OCI-M2 (cell line): ENCODE data around the gene COIL.
"Not testable (repeated sequence)": the region's sequence is repeated elsewhere in the genome, so short reads cannot be mapped to it uniquely, and the experiment has no call there.

Source experiments
- DNase-seq: peaks from one replicate; lab custom pipeline; 2025; ENCODE audit not compliant: unreplicated experiment; lab: John Stamatoyannopoulos, UW

Gene COIL, protein sequence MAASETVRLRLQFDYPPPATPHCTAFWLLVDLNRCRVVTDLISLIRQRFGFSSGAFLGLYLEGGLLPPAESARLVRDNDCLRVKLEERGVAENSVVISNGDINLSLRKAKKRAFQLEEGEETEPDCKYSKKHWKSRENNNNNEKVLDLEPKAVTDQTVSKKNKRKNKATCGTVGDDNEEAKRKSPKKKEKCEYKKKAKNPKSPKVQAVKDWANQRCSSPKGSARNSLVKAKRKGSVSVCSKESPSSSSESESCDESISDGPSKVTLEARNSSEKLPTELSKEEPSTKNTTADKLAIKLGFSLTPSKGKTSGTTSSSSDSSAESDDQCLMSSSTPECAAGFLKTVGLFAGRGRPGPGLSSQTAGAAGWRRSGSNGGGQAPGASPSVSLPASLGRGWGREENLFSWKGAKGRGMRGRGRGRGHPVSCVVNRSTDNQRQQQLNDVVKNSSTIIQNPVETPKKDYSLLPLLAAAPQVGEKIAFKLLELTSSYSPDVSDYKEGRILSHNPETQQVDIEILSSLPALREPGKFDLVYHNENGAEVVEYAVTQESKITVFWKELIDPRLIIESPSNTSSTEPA

GRCh38 chr17:56960596-56961538 lies at the start of gene COIL:
Gene COIL (minus strand): TSS chr17:56961050. CDS start chr17:56961019, 31 bp downstream.
- peak; percentile 65 for DNase-seq

- no peak for DNase-seq
Measured at GRCh38 chr17:57010487-57010886, 49.6 kb upstream of the COIL start.

DNA sequence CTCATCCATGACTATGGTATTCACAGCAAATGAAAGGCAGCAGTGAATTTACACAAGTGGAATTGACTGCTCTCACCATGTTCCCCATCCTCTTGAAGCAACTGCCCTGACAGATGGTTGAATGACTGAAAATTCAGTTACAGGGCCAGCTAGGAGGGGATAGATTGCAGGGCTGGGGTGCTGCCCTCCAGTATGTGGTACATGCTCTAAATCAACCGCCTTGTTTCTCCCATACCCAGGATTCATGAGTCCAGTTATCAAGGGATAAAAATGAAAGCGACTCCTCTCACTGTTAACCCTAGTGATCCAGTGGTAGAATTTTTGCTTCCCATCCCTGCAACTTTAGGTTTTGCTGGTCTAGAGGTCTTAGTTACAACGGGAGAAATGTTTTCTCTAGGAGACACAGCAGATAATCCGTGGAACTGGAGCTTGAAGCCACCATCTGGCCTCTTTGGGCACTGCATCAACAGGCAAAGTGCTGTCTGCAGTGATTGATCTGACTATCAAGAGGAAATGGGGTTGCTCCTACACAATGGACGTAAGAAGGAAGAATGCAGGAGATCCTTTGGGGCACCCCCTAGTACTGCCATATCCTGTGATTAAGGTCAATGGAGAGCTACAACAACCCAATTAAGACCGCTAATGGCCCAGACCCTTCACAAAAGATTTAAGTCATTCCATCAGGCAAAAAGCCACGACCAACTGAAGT lies 49.0 kb upstream of the COIL start:
- DNase-seq = peak; percentile 13

DNA sequence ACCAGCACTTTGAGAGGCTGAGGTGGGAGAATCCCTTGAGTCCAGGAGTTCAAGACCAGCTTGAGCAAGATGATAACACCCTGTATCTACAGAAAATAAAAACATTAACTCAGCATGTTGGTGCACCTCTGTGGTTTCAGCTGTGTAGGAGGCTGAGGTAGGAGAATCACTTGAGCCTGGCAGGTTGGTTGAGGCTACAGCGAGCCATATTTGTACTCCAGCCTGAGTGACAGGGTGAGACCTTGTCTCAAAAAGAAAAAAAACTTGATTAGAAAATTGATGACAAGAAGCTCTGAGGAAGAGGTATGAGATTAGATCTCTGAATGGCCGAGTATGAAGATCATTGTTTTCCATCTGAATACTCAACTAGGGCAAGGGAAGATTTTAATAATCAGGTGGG lies 48.1 kb upstream of the COIL start:
- DNase-seq = no peak

GRCh38 chr17:57006040-57006439 lies 45.2 kb upstream of the COIL start:
- DNase-seq = no peak

DNA sequence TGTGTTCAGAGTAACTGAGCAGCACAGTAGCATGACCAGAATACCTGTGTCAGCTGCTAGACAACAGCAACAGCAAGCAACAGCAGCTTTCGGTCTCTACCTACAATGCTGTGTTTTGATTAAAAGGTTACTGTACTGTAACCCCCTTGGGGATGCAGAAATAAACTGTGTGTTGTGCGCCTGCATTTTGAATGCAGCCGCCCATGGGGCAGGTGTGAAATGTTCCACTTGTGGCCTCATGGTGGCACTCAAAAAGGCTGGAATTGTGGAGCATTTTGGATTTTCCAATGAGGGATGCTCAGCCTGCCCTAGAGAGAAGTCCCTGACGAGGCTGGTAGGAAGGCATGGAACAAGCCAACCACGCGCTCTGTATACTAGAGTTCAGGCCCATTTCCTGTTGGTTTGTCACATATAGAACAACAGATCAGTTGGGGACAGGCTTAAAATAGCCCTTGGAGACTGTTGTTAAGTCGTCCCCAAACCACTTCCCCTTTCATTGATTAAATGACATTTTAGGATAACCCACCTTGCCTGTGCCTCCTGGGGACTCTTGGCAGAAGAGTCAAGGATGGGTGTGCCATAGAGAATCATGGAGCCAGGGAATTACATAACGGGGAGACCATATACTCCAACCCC lies 44.2 kb upstream of the COIL start:
- peak; percentile 28 for DNase-seq

DNA sequence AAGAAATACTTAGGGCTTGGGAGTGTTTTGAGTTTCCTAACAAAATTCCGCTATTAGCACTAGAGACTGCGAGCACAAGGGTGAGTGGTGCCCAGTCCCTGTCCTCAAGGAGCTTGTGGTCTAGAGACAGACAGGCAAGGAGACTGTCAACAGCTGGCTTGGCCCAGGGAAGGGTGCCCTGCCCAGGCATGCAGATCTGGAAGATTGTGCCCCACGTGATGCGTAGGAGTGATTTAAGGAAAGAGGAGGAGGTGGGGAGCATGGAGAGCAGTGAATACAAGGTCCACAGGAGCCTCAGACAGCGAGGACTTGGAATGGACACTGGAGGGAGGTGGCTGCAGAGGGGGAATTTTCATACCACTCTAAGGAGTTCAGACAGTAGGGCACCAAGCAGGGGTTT lies 42.1 kb upstream of the COIL start:
- DNase-seq = no peak

GRCh38 chr17:57001541-57001940 lies 40.7 kb upstream of the COIL start:
- DNase-seq = no peak

- no peak for DNase-seq
Measured at GRCh38 chr17:56997313-56997712, 36.5 kb upstream of the COIL start.

- DNase-seq = no peak
Measured at GRCh38 chr17:56995766-56996165, 34.9 kb upstream of the COIL start.

DNA sequence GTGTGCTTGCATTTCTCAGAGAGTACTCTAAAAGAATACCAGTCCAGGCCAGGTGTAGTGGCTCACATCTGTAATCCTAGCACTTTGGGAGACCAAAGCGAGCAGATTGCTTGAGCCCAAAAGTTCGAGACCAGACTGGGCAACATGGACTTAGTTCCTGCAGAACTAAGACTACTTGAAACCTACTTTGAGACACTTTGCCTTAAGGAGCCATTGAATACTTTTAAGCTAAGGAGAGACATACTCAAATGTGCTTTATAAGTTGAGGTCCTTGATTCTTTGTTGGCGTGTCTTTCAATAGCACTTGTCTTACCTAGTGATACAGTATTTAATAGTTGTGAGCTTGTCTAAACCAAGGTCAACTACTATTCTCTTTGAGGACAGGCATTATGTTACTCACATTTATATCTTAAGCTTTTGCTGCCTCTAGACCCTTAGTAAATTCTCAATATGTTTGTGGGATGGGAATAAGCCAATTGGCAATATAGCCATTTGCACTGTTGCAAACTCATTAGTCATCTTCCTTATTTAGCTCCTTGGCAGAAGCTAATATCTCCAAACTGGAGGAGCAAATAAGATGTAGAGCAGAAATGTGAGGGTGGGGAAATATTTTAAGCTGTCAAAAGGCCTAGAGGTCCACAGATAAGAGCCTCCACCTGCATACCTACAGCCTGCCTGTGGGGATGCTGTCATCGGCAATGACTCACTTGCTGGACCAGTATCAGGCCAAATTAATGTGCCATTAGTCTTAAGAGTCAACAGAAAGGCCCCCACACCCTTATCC lies 33.4 kb upstream of the COIL start:
- no peak for DNase-seq

- no peak for DNase-seq
Measured at GRCh38 chr17:56992364-56992763, 31.5 kb upstream of the COIL start.

DNA sequence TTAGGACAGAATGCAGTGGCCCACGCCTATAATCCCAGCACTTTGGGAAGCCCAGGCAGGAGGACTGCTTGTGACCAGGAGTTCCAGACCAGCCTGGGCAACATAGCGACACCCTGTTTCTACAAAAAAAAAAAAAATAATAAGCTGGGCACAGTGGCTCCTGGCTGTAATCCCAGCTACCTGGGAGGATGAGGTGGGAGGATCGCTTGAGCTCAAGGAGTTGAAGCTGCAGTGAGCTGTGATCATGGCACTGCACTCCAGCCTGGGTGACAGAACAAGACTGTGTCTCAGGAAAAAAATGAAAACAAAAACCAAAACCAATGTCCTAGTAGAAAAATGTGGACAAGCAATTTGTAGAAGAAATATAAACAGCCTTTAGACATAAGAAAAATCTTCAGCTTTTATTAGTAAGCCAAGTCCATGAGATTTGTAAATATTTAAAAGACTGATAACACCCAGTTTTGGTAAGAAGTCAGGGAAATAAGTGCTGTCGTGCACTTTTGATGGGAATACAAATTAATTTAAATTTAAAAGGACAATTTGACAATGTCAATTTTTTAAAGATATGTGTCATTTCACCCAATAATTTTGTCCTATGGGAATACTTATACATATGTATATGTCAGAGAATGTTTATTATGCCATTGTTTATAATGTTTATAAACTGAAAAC lies 28.2 kb upstream of the COIL start:
- DNase-seq = no peak

- DNase-seq = no peak
Measured at GRCh38 chr17:56987283-56987834, 26.5 kb upstream of the COIL start.

- peak; percentile 21 for DNase-seq
Measured at GRCh38 chr17:56985371-56986162, 24.7 kb upstream of the COIL start.

DNA sequence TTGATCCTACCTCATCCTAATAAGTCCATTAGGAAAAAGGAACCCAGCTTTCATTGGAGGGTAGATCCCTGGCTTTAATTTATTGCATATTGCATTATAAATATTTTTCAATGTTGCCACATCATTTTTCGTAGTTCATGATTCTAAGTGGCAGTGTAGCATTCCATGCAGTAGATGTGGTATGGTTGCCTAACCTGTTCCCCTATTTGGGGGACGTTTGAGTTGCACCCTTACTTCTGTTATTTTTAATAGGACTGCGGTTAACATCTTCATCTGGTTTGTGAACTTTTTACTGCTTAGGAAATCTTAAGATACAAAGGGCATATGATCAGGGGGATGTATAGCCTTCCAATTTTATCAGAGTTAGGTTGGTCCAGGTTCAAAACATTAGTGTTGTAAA lies 22.5 kb upstream of the COIL start:
- DNase-seq = no peak

DNA sequence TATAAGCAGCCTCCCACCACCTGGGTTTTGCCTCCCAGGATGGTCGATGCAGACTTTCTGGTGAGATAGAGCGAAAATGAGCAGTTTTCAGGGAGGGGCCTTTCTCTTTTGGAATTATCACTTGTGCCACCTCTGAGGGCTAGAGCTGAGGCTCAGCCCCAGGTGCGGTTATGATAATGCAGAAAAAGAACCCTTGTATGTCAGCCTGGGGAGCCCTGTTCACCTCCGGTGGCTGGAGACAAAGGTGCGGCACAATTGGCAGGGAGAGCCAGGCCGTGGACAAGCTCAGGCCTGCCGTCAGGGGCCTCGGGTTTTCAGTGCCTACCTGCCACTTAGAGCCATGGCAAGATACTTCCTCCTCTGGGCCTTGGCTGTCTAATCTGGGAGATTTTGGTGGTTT lies 21.5 kb upstream of the COIL start:
- DNase-seq = no peak

GRCh38 chr17:56980526-56980925 lies 19.7 kb upstream of the COIL start:
- not testable (repeated sequence) for DNase-seq
